Endothelial cell of umbilical vein (primary cell): ENCODE results near the gene TRIM47. TPM values are rescaled to one million over a fixed set of nuclear protein-coding genes. Genes with fewer than 3 reads are reported as not detected.

ENCODE experiments used
- BruUV-seq: library from RNA; stranded (reverse); fragments of 400-500 nt; replicated peaks from 2 replicates; lab custom pipeline; 2021; lab: Mats Ljungman, UMichigan
- CTCF ChIA-PET: fragments of 300-600, 350-600 bp; sonication (Branson Sonifier 250); formaldehyde crosslinking; loops from one replicate; lab custom pipeline; 2021; ENCODE audit warnings: antibody characterized with exemption, inconsistent platforms; lab: Charles Lee
- POLR2A ChIA-PET: fragments of 300-600, 350-600 bp; sonication (Branson Sonifier 250); formaldehyde crosslinking; loops from one replicate; lab custom pipeline; 2021; ENCODE audit warnings: antibody characterized with exemption, inconsistent platforms; lab: Charles Lee
- DNase-seq: peaks from one replicate; pipeline ENCODE4 v3.0.0-alpha.2; 2011; ENCODE audit warnings: low read depth, low spot score
- FAIRE-seq: peaks from 2 replicates; lab custom pipeline; 2011; peaks lifted over from hg19 to GRCh38; lab: Jason Lieb, UNC
- H2AFZ ChIP-seq: 2 replicates; pipeline ENCODE4 v1.6.0; 2012; ENCODE audit warnings: low read depth, low read length, control low read depth, inconsistent platforms
- H3K27ac ChIP-seq: 2 replicates; pipeline ENCODE4 v1.5.1; 2011; ENCODE audit warnings: low read depth, mild to moderate bottlenecking, control low read depth, low read length, moderate library complexity; ENCODE audit not compliant: insufficient read depth
- H3K27me3 ChIP-seq, 2 experiments: 2 replicates each; pipeline versions ENCODE4 v1.6.0 to v1.6.1; 2011; ENCODE audit warnings: low read length in 2 of 2, mixed read lengths in 1 of 2; ENCODE audit not compliant: control insufficient read depth in 2 of 2, insufficient read depth in 2 of 2
- H3K36me3 ChIP-seq, 2 experiments: 2 replicates in 1 of 2; 3 replicates in 1 of 2; pipeline ENCODE4 v1.5.1; 2011; ENCODE audit warnings: low read length in 2 of 2, mild to moderate bottlenecking in 1 of 2, moderate library complexity in 1 of 2; ENCODE audit not compliant: control insufficient read depth in 2 of 2, insufficient read depth in 2 of 2; ENCODE audit errors: extremely low read depth in 1 of 2
- H3K4me1 ChIP-seq: 3 replicates; pipeline ENCODE4 v1.5.1; 2011; ENCODE audit warnings: mild to moderate bottlenecking, low read length; ENCODE audit not compliant: control insufficient read depth, insufficient read depth; ENCODE audit errors: extremely low read depth
- H3K4me2 ChIP-seq: 2 replicates; pipeline ENCODE4 v1.6.1; 2011; ENCODE audit warnings: low read length, control low read depth, mixed read lengths; ENCODE audit not compliant: insufficient read depth
- H3K4me3 ChIP-seq, 3 experiments: fragments of 200-600 bp in 1 of 3; sonication (generic), shearing (Covaris generic) in 1 of 3; replicated peaks in 1 of 3; 2 replicates each; pipeline ENCODE4 v1.5.1; 2011 to 2016; ENCODE audit warnings: control low read depth in 3 of 3, low read length in 3 of 3, mild to moderate bottlenecking in 2 of 3, inconsistent platforms in 1 of 3, low read depth in 1 of 3, moderate library complexity in 1 of 3; ENCODE audit not compliant: insufficient read depth in 1 of 3
- H3K79me2 ChIP-seq: 2 replicates; pipeline ENCODE4 v1.6.0; 2012; ENCODE audit warnings: low read length, inconsistent platforms; ENCODE audit not compliant: control insufficient read depth, insufficient read depth
- H3K9ac ChIP-seq: replicated peaks from 2 replicates; pipeline ENCODE3; 2011; ENCODE audit warnings: low read length, control low read depth; ENCODE audit not compliant: insufficient read depth; ENCODE audit errors: extremely low read depth
- H3K9me1 ChIP-seq: replicated peaks from 3 replicates; pipeline ENCODE4 v1.6.0; 2011; ENCODE audit warnings: mild to moderate bottlenecking, low read length; ENCODE audit not compliant: control insufficient read depth, insufficient read depth; ENCODE audit errors: extremely low read depth
- H3K9me3 ChIP-seq: replicated peaks from 2 replicates; pipeline ENCODE4 v1.5.1; 2012; ENCODE audit warnings: low read length, inconsistent platforms; ENCODE audit not compliant: control insufficient read depth, insufficient read depth
- H4K20me1 ChIP-seq: replicated peaks from 2 replicates; pipeline ENCODE3; 2011; ENCODE audit warnings: mild to moderate bottlenecking, low read length; ENCODE audit not compliant: control insufficient read depth, insufficient read depth; ENCODE audit errors: extremely low read depth
- EZH2 ChIP-seq: IDR thresholded peaks from 2 replicates; pipeline ENCODE4 v1.6.1; 2012; ENCODE audit warnings: borderline replicate concordance, low read depth, mild to moderate bottlenecking, moderate library complexity, low read length, inconsistent platforms; ENCODE audit not compliant: severe bottlenecking
- FOS ChIP-seq: IDR thresholded peaks from 2 replicates; pipeline ENCODE4 v1.6.1; 2011; ENCODE audit warnings: mild to moderate bottlenecking, low read length, moderate library complexity, borderline replicate concordance; ENCODE audit not compliant: insufficient read depth
- GATA2 ChIP-seq: IDR thresholded peaks from 2 replicates; pipeline ENCODE4 v1.7.0; 2011; ENCODE audit warnings: low read depth, mild to moderate bottlenecking, moderate library complexity, mixed read lengths, low read length; ENCODE audit not compliant: insufficient read length, insufficient read depth
- JUN ChIP-seq: IDR thresholded peaks from 2 replicates; pipeline ENCODE4 v1.6.1; 2011; ENCODE audit warnings: borderline replicate concordance, low read depth; ENCODE audit not compliant: insufficient read length, insufficient read depth
- MYC ChIP-seq: IDR thresholded peaks from one replicate; pipeline ENCODE4 v1.6.1; 2011; ENCODE audit warnings: mild to moderate bottlenecking, low read depth, low read length
- POLR2A ChIP-seq: IDR thresholded peaks from 2 replicates; pipeline ENCODE4 v1.6.1; 2012; ENCODE audit warnings: low read depth, mild to moderate bottlenecking, control low read depth, low read length
- POLR2AphosphoS5 ChIP-seq: IDR thresholded peaks from 2 replicates; pipeline ENCODE4 v1.6.1; 2012; ENCODE audit warnings: low read depth, mild to moderate bottlenecking, control low read depth, low read length, moderate library complexity; ENCODE audit not compliant: insufficient read depth
- dilution Hi-C: fragments of 300-500 bp; cut with MboI; formaldehyde crosslinking; loops from one replicate; pipeline ENCODE4 v1.15.0; 2019; ENCODE audit warnings: low sequenced_read_pairs; ENCODE audit not compliant: extremely low pct_ligation_motif_present
- intact Hi-C: fragments of 100-400 bp; cut with micrococcal nuclease; formaldehyde crosslinking; loops from one replicate; pipeline ENCODE4 v1.10.0; 2022
- polyA plus RNA-seq, 4 experiments: library from polyadenylated mRNA; depleted of rRNA in 3 of 4; stranded (reverse) in 3 of 4; unstranded in 1 of 4; fragments of >200 nt; gene quantifications; 2 replicates each; pipeline versions ENCODE4 v1.2.1 to v1.2.3, GENCODE V29; 2011 to 2012; ENCODE audit warnings: missing spikeins in 1 of 4
- total RNA-seq: library from RNA; stranded (reverse); gene quantifications from 2 replicates; pipeline ENCODE4 v1.2.3, GENCODE V29; 2021
- TF ChIP-seq, protein P1 (sequence below), 2 donors: IDR thresholded peaks; 1 replicate in 1 of 2; 2 replicates in 1 of 2; pipeline ENCODE4 v1.5.1; 2011; ENCODE audit warnings: low read length in 2 of 2, mild to moderate bottlenecking in 2 of 2, moderate library complexity in 2 of 2, control low read depth in 1 of 2, inconsistent platforms in 1 of 2, low read depth in 1 of 2; ENCODE audit not compliant: insufficient read depth in 1 of 2; ENCODE audit errors: extremely low read depth in 1 of 2
- TF ChIP-seq, protein P2 (sequence below): IDR thresholded peaks from 2 replicates; pipeline ENCODE4 v1.6.1; 2011; ENCODE audit not compliant: insufficient read depth, insufficient read length

Gene TRIM47
- total and polyA plus RNA-seq, 2 donors (not counting 3 experiments of a cell fraction or from before 2014, with no cell fraction given): 67.7 to 75.1 TPM

DNA sequence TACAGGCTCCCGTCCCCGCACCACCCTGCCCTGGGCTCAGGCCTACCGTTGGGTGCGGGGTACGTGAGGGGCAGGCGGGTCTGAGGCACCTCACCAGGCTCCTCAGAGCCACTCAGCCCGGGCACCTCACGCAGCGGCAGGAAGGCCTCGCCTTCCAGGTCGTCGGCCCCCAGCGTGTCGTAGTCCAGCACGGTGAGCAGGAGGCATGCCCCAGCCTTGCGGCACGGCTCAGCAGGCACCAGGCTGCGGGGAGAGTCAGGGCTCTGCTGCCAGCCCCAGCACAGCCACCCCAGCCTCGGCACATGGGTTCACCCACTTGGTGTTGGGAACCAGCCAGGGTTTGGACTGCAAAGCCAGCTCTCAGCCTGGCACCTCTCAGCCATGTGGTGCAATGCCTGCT lies 49.6 kb downstream of the TRIM47 start:
- no peaks in the 10 kb centered on the region for H4K20me1 ChIP-seq
- no peak overlapping the region for H3K27ac ChIP-seq
- H3K4me2 ChIP-seq: no peak overlapping the region
- TF ChIP-seq, protein P1, sequence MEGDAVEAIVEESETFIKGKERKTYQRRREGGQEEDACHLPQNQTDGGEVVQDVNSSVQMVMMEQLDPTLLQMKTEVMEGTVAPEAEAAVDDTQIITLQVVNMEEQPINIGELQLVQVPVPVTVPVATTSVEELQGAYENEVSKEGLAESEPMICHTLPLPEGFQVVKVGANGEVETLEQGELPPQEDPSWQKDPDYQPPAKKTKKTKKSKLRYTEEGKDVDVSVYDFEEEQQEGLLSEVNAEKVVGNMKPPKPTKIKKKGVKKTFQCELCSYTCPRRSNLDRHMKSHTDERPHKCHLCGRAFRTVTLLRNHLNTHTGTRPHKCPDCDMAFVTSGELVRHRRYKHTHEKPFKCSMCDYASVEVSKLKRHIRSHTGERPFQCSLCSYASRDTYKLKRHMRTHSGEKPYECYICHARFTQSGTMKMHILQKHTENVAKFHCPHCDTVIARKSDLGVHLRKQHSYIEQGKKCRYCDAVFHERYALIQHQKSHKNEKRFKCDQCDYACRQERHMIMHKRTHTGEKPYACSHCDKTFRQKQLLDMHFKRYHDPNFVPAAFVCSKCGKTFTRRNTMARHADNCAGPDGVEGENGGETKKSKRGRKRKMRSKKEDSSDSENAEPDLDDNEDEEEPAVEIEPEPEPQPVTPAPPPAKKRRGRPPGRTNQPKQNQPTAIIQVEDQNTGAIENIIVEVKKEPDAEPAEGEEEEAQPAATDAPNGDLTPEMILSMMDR (IDR thresholded peaks at IDR 0.05; ENCODE audit: extremely low read depth in 1 of 2, insufficient read depth in 1 of 2, low read depth in 1 of 2, low read length in 2 of 2): no peak
- no peak for DNase-seq
- no peak for FAIRE-seq
- BruUV-seq: no TSS peak
- dilution Hi-C loops: no loop called here
- H3K9me1 ChIP-seq: no peaks in the 10 kb centered on the region
- H2AFZ ChIP-seq: no peak overlapping the region
- H3K4me3 ChIP-seq: no peak overlapping the region
- ChIA-PET CTCF (interaction anchor here (0.7 to 6.3 kb wide), 11 partner anchors 16 to 558 kb away, joined by 3 to 73 read pairs (median 16); partner anchors contain the start of genes GALK1, MIF4GD, UNC13D and UNK), POLR2A (interaction anchor here (0.7 kb wide), 1 partner anchor 15 kb away, joined by 7 read pairs; no protein-coding TSS in a partner anchor)
- H3K9ac ChIP-seq: no peak overlapping the region
- no peaks in the 10 kb centered on the region for H3K79me2 ChIP-seq
- H3K9me3 ChIP-seq: no peaks in the 10 kb centered on the region
- H3K27me3 ChIP-seq: no peaks in the 10 kb centered on the region
- H3K4me1 ChIP-seq: peaks cover 7% of the 10 kb centered on the region
- peaks cover 0 to 4% of the 10 kb centered on the region in 2 experiments for H3K36me3 ChIP-seq
- intact Hi-C loops: no loop called here

DNA sequence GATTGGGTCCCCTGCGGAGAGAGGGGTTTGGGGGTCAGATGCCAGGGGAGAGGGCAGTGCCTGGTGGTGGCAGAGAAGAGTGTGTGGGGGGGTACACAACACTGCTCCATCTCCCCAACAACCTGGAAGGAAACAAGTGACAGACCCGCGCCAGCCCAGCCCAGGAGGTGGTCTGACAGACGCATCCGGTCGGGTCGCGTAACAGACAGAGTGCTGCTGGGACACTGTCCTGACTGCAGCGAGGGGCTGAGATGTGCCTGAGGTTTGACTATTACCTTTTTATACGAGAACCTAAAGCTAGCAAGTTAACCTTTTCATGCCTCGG lies 50.3 kb downstream of the TRIM47 start:
- peaks cover 7% of the 10 kb centered on the region for H3K4me1 ChIP-seq
- peaks cover 0 to 8% of the 10 kb centered on the region in 2 experiments for H3K36me3 ChIP-seq
- H3K27me3 ChIP-seq: no peaks in the 10 kb centered on the region
- peak overlapping the region; percentile 48 for H3K4me2 ChIP-seq
- no peak overlapping the region for H3K4me3 ChIP-seq
- TF ChIP-seq POLR2A (no peak), MYC (no peak), GATA2 (no peak), POLR2AphosphoS5 (no peak), FOS (no peak), EZH2 (no peak), JUN (no peak)
- TF ChIP-seq, protein P1 (IDR thresholded peaks at IDR 0.05; ENCODE audit: extremely low read depth in 1 of 2, insufficient read depth in 1 of 2, low read depth in 1 of 2, low read length in 2 of 2): no peak
- TF ChIP-seq, protein P2, sequence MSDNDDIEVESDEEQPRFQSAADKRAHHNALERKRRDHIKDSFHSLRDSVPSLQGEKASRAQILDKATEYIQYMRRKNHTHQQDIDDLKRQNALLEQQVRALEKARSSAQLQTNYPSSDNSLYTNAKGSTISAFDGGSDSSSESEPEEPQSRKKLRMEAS: no peak
- H3K9me1 ChIP-seq: no peaks in the 10 kb centered on the region
- intact Hi-C loops (no loop called here), dilution Hi-C loops (no loop called here)
- no peaks in the 10 kb centered on the region for H3K79me2 ChIP-seq
- DNase-seq (no peak), FAIRE-seq (no peak)
- BruUV-seq: no TSS peak
- no peak overlapping the region for H3K9ac ChIP-seq
- CTCF ChIA-PET: interaction anchor here (1.0 to 6.3 kb wide), 14 partner anchors 12 to 195 kb away, joined by 3 to 73 read pairs (median 14); partner anchors contain the start of genes GALK1, SMIM5, UNC13D and UNK
- POLR2A ChIA-PET: interaction anchor here (1.2 kb wide), 1 partner anchor 55 kb away, joined by 3 read pairs; no protein-coding TSS in a partner anchor
- no peaks in the 10 kb centered on the region for H4K20me1 ChIP-seq
- peak overlapping the region; percentile 2 for H3K27ac ChIP-seq
- H2AFZ ChIP-seq: peak overlapping the region; percentile 76
- no peaks in the 10 kb centered on the region for H3K9me3 ChIP-seq
